Measurements from ENCODE around the gene IFITM1. TPM values are rescaled to one million over a fixed set of nuclear protein-coding genes. Genes with fewer than 3 reads are reported as not detected.
"Not testable (repeated sequence)": the region's sequence is repeated elsewhere in the genome, so short reads cannot be mapped to it uniquely, and the experiment has no call there.

IFITM1 gene
- total and polyA plus RNA-seq, 2 of the 8 experiments (the other 6 are each of a cell fraction or from before 2014, with no cell fraction given): 394 to 1,464 TPM

GRCh38 chr11:317668-318404, 4.0 kb downstream of the IFITM1 start:
- Histone ChIP-seq H3K18ac (ENCODE audit: extremely low read depth, low read length) (peak overlapping the region; percentile 75), H2BK5ac (ENCODE audit: low read depth, low read length) (peak overlapping the region; percentile 60; the same call in 1 of the 2 replicates), H2BK20ac (ENCODE audit: low read length) (peak overlapping the region; percentile 90; the same call in 1 of the 2 replicates), H2BK120ac (replicated peaks; ENCODE audit: low read depth, low read length) (peak overlapping the region; percentile 54), H3K4me2 (ENCODE audit: insufficient read depth in 1 of 2, low read depth in 2 of 2, low read length in 2 of 2) (peak overlapping the region; percentile 56 to 75), H3K27ac (ENCODE audit: low read depth, low read length) (peak overlapping the region; percentile 24; the same call in 1 of the 2 replicates), H2AK5ac (ENCODE audit: low read depth, low read length) (peak overlapping the region; percentile 93; the same call in 1 of the 2 replicates), H2BK12ac (ENCODE audit: low read depth, low read length) (peak overlapping the region; percentile 80; the same call in 1 of the 2 replicates), H3K4me3 (ENCODE audit: extremely low read depth in 1 of 4, insufficient read depth in 2 of 4, low read depth in 3 of 4, low read length in 4 of 4) (peak overlapping the region in 3 of 4 experiments; percentile 24 to 71 (median 29); a peak in 2 of 8 replicates), H3K4me1 (replicated peaks in 1 of 4; ENCODE audit: control insufficient read depth in 3 of 4, insufficient read depth in 4 of 4, low read length in 3 of 4) (peaks cover 7 to 40% (median 30%) of the 10 kb centered on the region in 4 experiments), H3K4ac (replicated peaks; ENCODE audit: insufficient read length, low read depth, low read length) (peak overlapping the region; percentile 91), H4K5ac (ENCODE audit: insufficient read length, low read depth, low read length) (peak overlapping the region; percentile 62), H4K91ac (replicated peaks; ENCODE audit: insufficient read length, low read length) (peak overlapping the region; percentile 85), H3K23me2 (ENCODE audit: low read depth, low read length) (peaks cover 18% of the 10 kb centered on the region; the same call in 1 of the 2 replicates), H3K79me2 (ENCODE audit: control insufficient read depth in 1 of 2, insufficient read depth in 2 of 2, low read length in 2 of 2) (peaks cover 0 to 21% of the 10 kb centered on the region in 2 experiments; a peak in 2 of 4 replicates)
- FAIRE-seq; H2BK15ac ChIP-seq (ENCODE audit: low read length); DNase-seq (ENCODE audit: low read depth in 1 of 2, low spot score in 2 of 2); H3K79me1 ChIP-seq (ENCODE audit: low read depth, low read length); H3K14ac ChIP-seq (ENCODE audit: insufficient read length); H4K20me1 ChIP-seq (replicated peaks in 1 of 2; ENCODE audit: control insufficient read depth in 1 of 2, insufficient read depth in 2 of 2, low read length in 2 of 2); H3K23ac ChIP-seq (ENCODE audit: insufficient read length); H3K36me3 ChIP-seq (ENCODE audit: control insufficient read depth in 2 of 4, insufficient read depth in 4 of 4, low read length in 3 of 4); H3K56ac ChIP-seq (replicated peaks; ENCODE audit: insufficient read length, low read depth, low read length); H4K8ac ChIP-seq (ENCODE audit: extremely low read depth, insufficient read depth, low read length); H2AFZ ChIP-seq (ENCODE audit: low read length); H3K27me3 ChIP-seq (replicated peaks in 1 of 4; ENCODE audit: control insufficient read depth in 3 of 4, extremely low read depth in 1 of 4, insufficient read depth in 3 of 4, low read length in 3 of 4); H3K9me3 ChIP-seq (ENCODE audit: insufficient read depth in 2 of 2, low read depth in 1 of 2, low read length in 1 of 2); H3K9ac ChIP-seq (replicated peaks in 1 of 4; ENCODE audit: extremely low read depth in 1 of 4, low read depth in 3 of 4, low read length in 3 of 4): not testable (repeated sequence)
- WGBS, 2 experiments (ENCODE audit: extremely low coverage in 1 of 2, insufficient coverage in 1 of 2, insufficient read length in 1 of 2, insufficient replicate concordance in 2 of 2, low coverage in 1 of 2, low lambda C conversion rate in 2 of 2, missing lambda C conversion rate in 1 of 2): 42% methylated on average over 6 of the region's 30 CpGs; no CpG with 5 or more reads in 1 of the 2 experiments
- ChIA-PET POLR2A (ENCODE audit: partially characterized antibody) (interaction anchor here (0.6 to 4.0 kb wide), 19 partner anchors 9 to 110 kb away, joined by 3 to 33 read pairs (median 4); partner anchors contain the start of genes BET1L, IFITM2 and RIC8A), CTCF (ENCODE audit: partially characterized antibody) (interaction anchor here (0.6 to 4.2 kb wide), 20 partner anchors 9 to 89 kb away, joined by 3 to 33 read pairs (median 5); partner anchors contain the start of genes IFITM2 and IFITM5)
